PFSK-1 (cell line): Measurements from ENCODE around the gene MPP2.

Experiments used
- FOXP2 ChIP-seq: optimal IDR thresholded peaks from 2 replicates; pipeline ENCODE3; 2011; ENCODE audit warnings: borderline replicate concordance, control low read depth, inconsistent platforms; ENCODE audit not compliant: insufficient read depth; ENCODE audit errors: extremely low read length, extremely low read depth
- TF ChIP-seq, protein P1 (sequence below), 2 experiments: IDR thresholded peaks; 2 replicates each; pipeline versions ENCODE4 v1.6.1 to v1.8.0; 2011 to 2012; ENCODE audit warnings: low read depth in 2 of 2, low read length in 2 of 2, control low read depth in 1 of 2, inconsistent platforms in 1 of 2, mild to moderate bottlenecking in 1 of 2, moderate library complexity in 1 of 2; ENCODE audit not compliant: insufficient read depth in 1 of 2

DNA sequence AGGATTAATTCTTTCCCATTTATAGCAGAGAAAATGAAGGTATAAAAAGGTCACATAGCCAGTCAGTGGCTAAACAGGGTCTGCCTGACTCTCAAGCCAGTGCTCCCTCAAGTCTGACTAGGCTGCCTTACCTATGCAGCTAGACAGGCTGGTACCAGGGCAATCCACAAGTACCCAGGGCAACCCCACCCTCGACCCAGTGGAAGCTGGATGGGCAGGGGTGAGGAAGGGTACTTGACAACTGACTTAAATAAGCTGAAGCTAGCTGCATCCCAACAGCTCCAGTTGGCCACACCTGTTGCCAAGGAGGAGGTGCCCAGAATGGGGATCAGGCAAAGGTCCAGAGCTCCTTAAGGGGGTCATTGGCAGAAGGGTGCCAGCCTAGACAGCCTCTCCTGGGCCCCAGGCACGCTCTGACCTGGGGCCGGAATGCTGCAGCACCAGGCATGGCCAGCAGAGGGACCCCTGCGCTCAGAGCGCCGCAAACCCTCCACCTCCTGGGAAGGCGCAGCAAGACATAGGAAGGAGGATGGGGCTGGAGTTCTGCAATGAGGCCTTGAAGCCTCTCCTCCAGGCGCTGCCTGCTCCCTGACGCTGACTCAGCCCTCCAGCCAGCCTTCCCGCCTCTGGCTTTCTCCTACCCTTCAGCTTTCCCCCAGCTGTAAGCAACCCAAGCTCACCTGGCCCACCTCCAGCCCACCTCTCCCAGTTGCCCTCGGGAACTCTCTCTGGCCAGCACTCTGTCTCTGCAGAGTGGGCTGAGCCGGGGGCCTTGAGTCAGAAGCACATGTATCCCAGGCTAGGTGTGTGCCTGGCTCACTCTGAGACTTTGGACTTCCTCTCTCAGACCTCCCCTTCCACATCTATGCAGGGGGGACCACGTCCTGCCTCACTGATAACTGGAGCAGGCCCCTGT lies 28.8 kb downstream of the MPP2 start:
- TF ChIP-seq FOXP2, result peak; percentile 85
- TF ChIP-seq, protein P1, sequence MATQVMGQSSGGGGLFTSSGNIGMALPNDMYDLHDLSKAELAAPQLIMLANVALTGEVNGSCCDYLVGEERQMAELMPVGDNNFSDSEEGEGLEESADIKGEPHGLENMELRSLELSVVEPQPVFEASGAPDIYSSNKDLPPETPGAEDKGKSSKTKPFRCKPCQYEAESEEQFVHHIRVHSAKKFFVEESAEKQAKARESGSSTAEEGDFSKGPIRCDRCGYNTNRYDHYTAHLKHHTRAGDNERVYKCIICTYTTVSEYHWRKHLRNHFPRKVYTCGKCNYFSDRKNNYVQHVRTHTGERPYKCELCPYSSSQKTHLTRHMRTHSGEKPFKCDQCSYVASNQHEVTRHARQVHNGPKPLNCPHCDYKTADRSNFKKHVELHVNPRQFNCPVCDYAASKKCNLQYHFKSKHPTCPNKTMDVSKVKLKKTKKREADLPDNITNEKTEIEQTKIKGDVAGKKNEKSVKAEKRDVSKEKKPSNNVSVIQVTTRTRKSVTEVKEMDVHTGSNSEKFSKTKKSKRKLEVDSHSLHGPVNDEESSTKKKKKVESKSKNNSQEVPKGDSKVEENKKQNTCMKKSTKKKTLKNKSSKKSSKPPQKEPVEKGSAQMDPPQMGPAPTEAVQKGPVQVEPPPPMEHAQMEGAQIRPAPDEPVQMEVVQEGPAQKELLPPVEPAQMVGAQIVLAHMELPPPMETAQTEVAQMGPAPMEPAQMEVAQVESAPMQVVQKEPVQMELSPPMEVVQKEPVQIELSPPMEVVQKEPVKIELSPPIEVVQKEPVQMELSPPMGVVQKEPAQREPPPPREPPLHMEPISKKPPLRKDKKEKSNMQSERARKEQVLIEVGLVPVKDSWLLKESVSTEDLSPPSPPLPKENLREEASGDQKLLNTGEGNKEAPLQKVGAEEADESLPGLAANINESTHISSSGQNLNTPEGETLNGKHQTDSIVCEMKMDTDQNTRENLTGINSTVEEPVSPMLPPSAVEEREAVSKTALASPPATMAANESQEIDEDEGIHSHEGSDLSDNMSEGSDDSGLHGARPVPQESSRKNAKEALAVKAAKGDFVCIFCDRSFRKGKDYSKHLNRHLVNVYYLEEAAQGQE (IDR thresholded peaks at IDR 0.05; ENCODE audit: insufficient read depth in 1 of 2, low read depth in 2 of 2, low read length in 2 of 2), result no peak
